GM15510 (cell line): ENCODE data around the gene ZCCHC8.

Experiments used
- POLR2A ChIP-seq: IDR thresholded peaks from 3 replicates; pipeline ENCODE4 v1.6.1; 2011; ENCODE audit warnings: borderline replicate concordance; ENCODE audit not compliant: insufficient read length; ENCODE audit errors: extremely low read depth

The ZCCHC8 gene

GRCh38 chr12:122519418-122519817, 18.7 kb upstream of the ZCCHC8 start:
- no peak for TF ChIP-seq POLR2A

- TF ChIP-seq POLR2A: no peak
Observed at GRCh38 chr12:122518908-122519307, 18.2 kb upstream of the ZCCHC8 start.

- TF ChIP-seq POLR2A: no peak
Observed at GRCh38 chr12:122517877-122518276, 17.1 kb upstream of the ZCCHC8 start.

GRCh38 chr12:122516544-122517361, 16.0 kb upstream of the ZCCHC8 start:
- TF ChIP-seq POLR2A: no peak

- TF ChIP-seq POLR2A: no peak
Observed at GRCh38 chr12:122515275-122515674, 14.5 kb upstream of the ZCCHC8 start.

- no peak for TF ChIP-seq POLR2A
Observed at GRCh38 chr12:122513660-122514059, 12.9 kb upstream of the ZCCHC8 start.

GRCh38 chr12:122508163-122508562, 7.4 kb upstream of the ZCCHC8 start:
- TF ChIP-seq POLR2A: no peak

- no peak for TF ChIP-seq POLR2A
Observed at GRCh38 chr12:122506393-122506938, 5.7 kb upstream of the ZCCHC8 start.

- TF ChIP-seq POLR2A: no peak
Observed at GRCh38 chr12:122505419-122506051, 4.8 kb upstream of the ZCCHC8 start.

GRCh38 chr12:122503783-122504590, 3.3 kb upstream of the ZCCHC8 start:
- TF ChIP-seq POLR2A: no peak

- TF ChIP-seq POLR2A: no peak
Observed at GRCh38 chr12:122503147-122503751, 2.5 kb upstream of the ZCCHC8 start.

GRCh38 chr12:122501489-122501989, 807 bp upstream of the ZCCHC8 start:
- no peak for TF ChIP-seq POLR2A

GRCh38 chr12:122499991-122500684, 594 bp downstream of the ZCCHC8 start:
- no peak for TF ChIP-seq POLR2A

- TF ChIP-seq POLR2A: no peak
Observed at GRCh38 chr12:122495258-122495657, 5.5 kb downstream of the ZCCHC8 start.
